ENCODE data around the gene LIX1.

The LIX1 gene

GRCh38 chr5:97105501-97106215 lies 36.8 kb downstream of the LIX1 start:
- TF ChIP-seq CTCF (IDR thresholded peaks at IDR 0.05): no peak
- TF ChIP-seq ZFX (IDR thresholded peaks at IDR 0.05; ENCODE audit: borderline replicate concordance): no peak
- H3K27ac ChIP-seq: no peak overlapping the region

DNA sequence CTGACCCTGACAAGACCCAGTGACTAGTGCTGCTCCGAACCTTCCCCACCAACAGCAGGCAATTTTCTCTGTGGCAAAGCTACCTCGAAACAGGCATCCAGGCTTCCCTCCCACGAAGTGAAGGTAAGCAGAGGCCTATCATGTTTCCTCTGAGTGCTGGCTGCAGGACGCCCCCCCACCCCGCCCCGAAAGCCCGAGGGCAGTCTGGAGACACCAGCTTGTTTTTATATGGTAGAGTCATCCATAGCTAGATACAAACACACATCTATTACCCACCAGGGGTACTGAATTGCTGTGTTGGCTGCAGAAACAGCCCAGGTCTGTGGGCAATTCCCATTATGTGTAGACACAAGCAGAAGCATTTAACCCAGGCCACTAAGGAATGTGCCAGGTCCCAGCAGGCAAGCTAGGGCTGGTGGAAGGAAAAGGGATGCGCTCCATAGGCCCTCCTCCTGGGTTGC lies 40.4 kb downstream of the LIX1 start:
- no peak overlapping the region for H3K27ac ChIP-seq

DNA sequence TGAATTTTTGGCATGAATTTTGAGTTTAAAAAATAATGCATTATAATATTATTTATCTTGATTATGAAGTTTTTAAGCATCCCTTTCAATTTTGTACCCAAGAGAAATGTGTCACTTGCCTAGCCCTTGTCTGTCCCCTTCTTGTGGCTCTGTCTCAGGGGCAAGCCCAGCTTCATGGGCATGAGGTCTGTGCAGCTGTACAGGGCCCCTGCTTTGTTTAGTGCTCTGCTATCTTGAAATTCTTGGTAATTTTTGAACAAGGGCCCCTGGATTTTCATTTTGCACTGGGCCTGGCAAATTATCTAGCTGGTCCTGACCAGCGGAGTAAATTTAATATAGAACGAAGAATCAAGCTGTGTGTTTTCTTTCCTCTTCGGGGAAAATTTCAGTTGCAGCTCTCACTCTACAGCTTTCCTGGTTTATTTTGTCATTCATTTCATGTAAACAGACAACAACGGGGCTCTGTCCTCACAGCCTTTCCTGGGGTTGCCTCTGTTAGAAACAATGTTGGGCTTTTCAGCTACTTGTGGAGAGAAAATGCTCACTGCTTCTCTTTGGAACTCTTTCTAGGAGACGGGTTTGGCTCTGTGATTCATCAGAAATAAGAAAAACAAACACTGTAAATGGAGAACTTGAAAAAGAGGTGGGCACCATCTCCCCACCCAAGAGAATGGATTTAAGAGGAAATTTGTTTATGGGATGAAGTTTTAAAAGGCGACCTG lies 41.1 kb downstream of the LIX1 start:
- H3K27ac ChIP-seq: no peak overlapping the region
- no peak for TF ChIP-seq ZFX (IDR thresholded peaks at IDR 0.05; ENCODE audit: borderline replicate concordance)

More for the DNA sequence above, 40.4 kb downstream of the LIX1 start:
- TF ChIP-seq ZFX (IDR thresholded peaks at IDR 0.05; ENCODE audit: borderline replicate concordance) (no peak), CTCF (IDR thresholded peaks at IDR 0.05) (no peak)

DNA sequence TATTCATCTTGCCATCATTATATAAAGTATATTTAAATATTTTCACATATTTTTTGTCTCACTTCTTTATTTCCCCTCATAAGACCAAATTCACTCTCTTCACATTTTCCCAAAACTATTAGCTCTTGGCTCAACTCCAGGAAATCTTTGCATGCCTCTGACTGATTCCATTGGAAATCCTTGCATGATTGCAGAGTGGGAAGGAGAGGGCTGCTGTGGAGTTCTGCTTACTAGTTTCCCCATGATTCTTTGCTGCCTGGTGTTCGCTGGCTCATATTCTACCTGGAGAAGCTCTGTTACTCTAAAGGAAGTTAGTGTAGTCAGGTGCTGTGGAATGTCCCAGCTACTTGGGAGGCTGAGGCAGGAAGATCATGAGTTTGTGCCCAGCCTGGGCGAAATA lies 41.9 kb downstream of the LIX1 start:
- TF ChIP-seq ZFX (IDR thresholded peaks at IDR 0.05; ENCODE audit: borderline replicate concordance): no peak
- no peak for TF ChIP-seq CTCF (IDR thresholded peaks at IDR 0.05)
- no peak overlapping the region for H3K27ac ChIP-seq

- TF ChIP-seq CTCF (IDR thresholded peaks at IDR 0.05) (no peak), ZFX (IDR thresholded peaks at IDR 0.05; ENCODE audit: borderline replicate concordance) (no peak)
Measured at GRCh38 chr5:97098922-97099321, 43.5 kb downstream of the LIX1 start.

GRCh38 chr5:97097326-97098230 lies 44.8 kb downstream of the LIX1 start:
- no peak for TF ChIP-seq ZFX (IDR thresholded peaks at IDR 0.05; ENCODE audit: borderline replicate concordance)
- no peak overlapping the region for H3K27ac ChIP-seq

More at GRCh38 chr5:97098922-97099321, 43.5 kb downstream of the LIX1 start:
- H3K27ac ChIP-seq: no peak overlapping the region

- no peak for TF ChIP-seq CTCF (IDR thresholded peaks at IDR 0.05)
- TF ChIP-seq ZFX (IDR thresholded peaks at IDR 0.05; ENCODE audit: borderline replicate concordance): no peak
- H3K27ac ChIP-seq: no peak overlapping the region
Measured at GRCh38 chr5:97096846-97097245, 45.6 kb downstream of the LIX1 start.
